Measurements from ENCODE around the gene PDE4D. TPM values are rescaled to one million over a fixed set of nuclear protein-coding genes. Genes with fewer than 3 reads are reported as not detected.

Gene PDE4D
- total and polyA plus RNA-seq, 2 experiments from 2014 or later: 21.9 to 54.2 TPM

DNA sequence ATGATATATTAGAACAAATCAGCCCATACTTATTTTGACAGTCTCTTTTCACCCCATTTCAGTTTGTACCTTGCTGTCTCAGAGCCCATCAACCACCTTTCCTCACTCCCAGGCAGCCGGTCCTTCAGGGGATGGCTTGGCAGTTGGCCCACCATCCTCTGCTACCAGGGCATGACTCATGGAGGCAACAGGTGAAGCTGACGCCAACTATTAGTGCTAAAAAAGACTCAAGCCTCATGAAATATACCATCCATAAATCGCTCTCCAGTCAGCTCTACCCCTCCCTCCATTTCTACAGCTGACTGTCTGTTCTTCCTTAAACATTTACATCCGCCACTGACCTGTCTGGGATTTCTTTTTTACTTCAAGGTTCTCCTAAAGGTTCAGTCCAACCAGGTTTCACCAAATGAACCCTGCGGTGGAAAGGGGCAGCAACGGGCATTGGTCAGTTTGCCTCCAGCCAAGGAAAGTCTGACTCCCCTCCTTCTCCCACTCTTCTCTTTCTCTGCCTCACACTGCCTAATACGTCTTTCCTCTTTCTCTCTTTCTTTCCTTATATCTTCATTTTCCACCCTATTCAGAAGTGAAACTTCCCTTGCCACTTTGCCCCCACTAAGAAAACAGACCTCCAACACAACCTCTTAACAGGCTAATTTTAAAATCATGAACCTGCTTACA lies 871.5 kb downstream of the PDE4D start:
- H3K4me1 ChIP-seq (ENCODE audit: low read depth): peaks cover 13% of the 10 kb centered on the region
- TF ChIP-seq CTCF (IDR thresholded peaks at IDR 0.05; ENCODE audit: low read depth, low read length): no peak
- H3K27me3 ChIP-seq: no peaks in the 10 kb centered on the region
- H3K36me3 ChIP-seq: no peaks in the 10 kb centered on the region
- H3K4me3 ChIP-seq: no peak overlapping the region
- no peak for DNase-seq (ENCODE audit: low read depth in 1 of 2, low spot score in 1 of 2)
- H3K9me3 ChIP-seq (ENCODE audit: low read depth): no peaks in the 10 kb centered on the region
- peak overlapping the region; percentile 13 for H3K27ac ChIP-seq

DNA sequence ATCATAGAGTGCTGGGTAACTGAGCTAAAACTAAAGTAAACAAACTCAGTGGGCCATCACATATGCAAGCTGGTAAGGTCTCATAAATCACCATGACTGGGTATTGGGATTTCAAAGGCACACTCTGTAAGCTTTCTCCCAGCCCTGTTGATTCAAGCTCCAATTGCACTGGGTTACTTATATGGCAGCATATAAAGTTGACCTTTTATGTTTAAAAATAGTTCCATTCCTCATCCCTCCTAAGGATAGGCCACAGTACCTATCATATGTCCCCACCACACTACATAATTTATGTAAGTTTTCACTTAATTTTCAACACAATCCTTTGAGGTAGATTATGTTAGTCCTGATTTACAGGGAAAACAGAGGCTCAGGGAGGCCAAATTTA lies 872.2 kb downstream of the PDE4D start:
- Histone ChIP-seq H3K9me3 (ENCODE audit: low read depth) (no peaks in the 10 kb centered on the region), H3K27me3 (no peaks in the 10 kb centered on the region), H3K27ac (no peak overlapping the region), H3K36me3 (no peaks in the 10 kb centered on the region), H3K4me3 (no peak overlapping the region), H3K4me1 (ENCODE audit: low read depth) (peaks cover 10% of the 10 kb centered on the region)
- TF ChIP-seq CTCF (IDR thresholded peaks at IDR 0.05; ENCODE audit: low read depth, low read length): no peak
- no peak for DNase-seq (ENCODE audit: low read depth in 1 of 2, low spot score in 1 of 2)

DNA sequence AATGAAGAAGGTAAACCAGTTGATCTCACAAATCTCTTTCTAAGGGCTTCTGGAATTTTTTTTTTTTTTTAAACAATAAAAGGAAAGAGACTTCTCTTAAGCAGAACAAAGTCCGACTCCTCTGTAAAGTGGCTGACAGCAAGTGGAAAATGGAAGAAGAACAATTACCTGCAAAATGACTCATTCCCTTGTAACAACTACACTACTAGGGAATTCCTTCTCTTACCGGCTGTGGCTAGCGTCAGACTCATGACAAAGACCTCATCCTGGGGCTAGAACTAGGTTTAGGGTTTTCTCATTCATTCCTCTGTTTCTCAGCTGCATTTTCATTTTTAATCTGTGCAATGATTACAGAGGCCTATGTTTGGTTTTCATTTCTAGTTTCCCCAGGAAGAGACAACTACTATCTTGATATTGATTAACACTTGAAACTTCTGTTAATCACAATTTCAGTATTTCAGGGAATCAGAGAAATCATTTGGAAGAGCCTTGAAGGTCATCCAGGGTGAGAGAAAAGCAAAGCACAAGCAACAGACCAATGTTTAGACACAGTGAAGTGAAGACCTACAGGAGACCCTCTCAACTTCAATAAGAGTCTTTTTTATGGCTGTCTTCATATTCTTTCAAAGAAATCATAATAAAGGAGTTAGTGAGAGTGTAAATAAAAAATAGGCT lies 872.8 kb downstream of the PDE4D start:
- TF ChIP-seq CTCF (IDR thresholded peaks at IDR 0.05; ENCODE audit: low read depth, low read length): no peak
- Histone ChIP-seq H3K27ac (no peak overlapping the region), H3K36me3 (no peaks in the 10 kb centered on the region), H3K9me3 (ENCODE audit: low read depth) (no peaks in the 10 kb centered on the region), H3K27me3 (no peaks in the 10 kb centered on the region), H3K4me1 (ENCODE audit: low read depth) (peaks cover 10% of the 10 kb centered on the region), H3K4me3 (no peak overlapping the region)
- no peak for DNase-seq (ENCODE audit: low read depth in 1 of 2, low spot score in 1 of 2)

DNA sequence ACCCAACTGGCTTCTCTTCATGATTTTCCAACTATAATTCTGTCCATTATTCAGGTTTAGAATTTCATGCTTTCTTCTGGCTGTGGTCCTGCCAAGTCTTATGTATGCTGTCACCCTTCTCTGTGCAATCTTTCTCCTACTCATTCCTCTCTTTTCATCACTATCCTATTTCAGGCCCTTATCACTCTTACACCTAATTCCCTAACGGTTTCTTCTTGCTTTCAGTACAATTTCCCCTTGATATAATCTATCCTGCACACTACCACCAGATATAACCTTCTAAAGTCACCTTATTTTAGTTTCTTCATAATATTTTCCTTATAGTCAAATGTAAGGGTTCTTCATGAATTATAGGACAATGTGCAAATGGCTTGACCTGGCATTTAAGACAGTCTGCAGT lies 874.4 kb downstream of the PDE4D start:
- no peaks in the 10 kb centered on the region for H3K27me3 ChIP-seq
- H3K4me3 ChIP-seq: no peak overlapping the region
- H3K4me1 ChIP-seq (ENCODE audit: low read depth): peaks cover 10% of the 10 kb centered on the region
- no peak for TF ChIP-seq CTCF (IDR thresholded peaks at IDR 0.05; ENCODE audit: low read depth, low read length)
- no peaks in the 10 kb centered on the region for H3K9me3 ChIP-seq (ENCODE audit: low read depth)
- no peak for DNase-seq (ENCODE audit: low read depth in 1 of 2, low spot score in 1 of 2)
- H3K36me3 ChIP-seq: no peaks in the 10 kb centered on the region
- no peak overlapping the region for H3K27ac ChIP-seq

- Histone ChIP-seq H3K27ac (no peak overlapping the region), H3K4me3 (no peak overlapping the region), H3K27me3 (no peaks in the 10 kb centered on the region), H3K9me3 (ENCODE audit: low read depth) (no peaks in the 10 kb centered on the region), H3K4me1 (ENCODE audit: low read depth) (peaks cover 10% of the 10 kb centered on the region), H3K36me3 (no peaks in the 10 kb centered on the region)
- TF ChIP-seq CTCF (IDR thresholded peaks at IDR 0.05; ENCODE audit: low read depth, low read length): no peak
- no peak for DNase-seq (ENCODE audit: low read depth in 1 of 2, low spot score in 1 of 2)
Measured at GRCh38 chr5:59016925-59017324, 876.6 kb downstream of the PDE4D start.

Data from cardiac muscle cell (in vitro differentiated cells and primary cell).